HG03460 (cell line): ENCODE results near the gene LHFPL2.
"Not testable (repeated sequence)": the region's sequence is repeated elsewhere in the genome, so short reads cannot be mapped to it uniquely, and the experiment has no call there.

Experiments used
- ATAC-seq: cut with Tn5 transposase; IDR thresholded peaks from one replicate; pipeline ENCODE4 v1.9.1; 2021; ENCODE audit not compliant: unreplicated experiment

The LHFPL2 gene

GRCh38 chr5:78624011-78624541, 24.5 kb downstream of the LHFPL2 start:
- ATAC-seq, result no peak

DNA sequence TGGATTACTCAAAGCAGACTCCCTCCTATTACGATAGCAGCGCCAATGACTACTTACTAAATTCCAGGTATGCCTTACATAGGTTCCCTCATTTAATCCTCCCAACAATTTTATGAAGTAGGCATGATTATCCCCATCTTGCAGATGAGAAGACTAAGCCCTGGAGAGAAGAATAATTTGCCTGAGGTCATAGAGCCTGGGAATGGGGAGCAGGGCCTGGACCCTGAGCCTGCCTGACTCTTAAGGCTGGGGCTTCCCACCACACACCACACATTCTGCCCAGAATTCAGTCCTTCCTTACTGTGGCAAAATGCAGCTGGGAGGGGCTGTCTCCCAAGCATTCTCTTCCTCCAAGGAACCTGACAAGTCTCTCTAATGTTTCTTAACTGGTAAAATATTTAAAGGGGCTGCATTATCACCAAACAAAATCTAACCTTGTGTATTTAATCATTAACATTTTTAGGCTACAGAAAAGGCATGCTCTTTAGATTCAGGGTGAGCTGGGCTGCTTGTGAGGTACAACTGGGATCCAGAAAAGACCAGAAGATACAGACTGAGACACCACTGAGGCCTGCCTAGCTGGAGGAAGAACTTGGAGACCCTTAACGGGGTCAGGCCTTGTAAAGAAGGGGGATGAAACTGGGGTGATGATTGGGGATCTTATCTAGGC, 26.1 kb downstream of the LHFPL2 start:
- no peak for ATAC-seq

GRCh38 chr5:78621291-78621738, 27.3 kb downstream of the LHFPL2 start:
- ATAC-seq, result no peak

GRCh38 chr5:78620119-78620518, 28.5 kb downstream of the LHFPL2 start:
- not testable (repeated sequence) for ATAC-seq

DNA sequence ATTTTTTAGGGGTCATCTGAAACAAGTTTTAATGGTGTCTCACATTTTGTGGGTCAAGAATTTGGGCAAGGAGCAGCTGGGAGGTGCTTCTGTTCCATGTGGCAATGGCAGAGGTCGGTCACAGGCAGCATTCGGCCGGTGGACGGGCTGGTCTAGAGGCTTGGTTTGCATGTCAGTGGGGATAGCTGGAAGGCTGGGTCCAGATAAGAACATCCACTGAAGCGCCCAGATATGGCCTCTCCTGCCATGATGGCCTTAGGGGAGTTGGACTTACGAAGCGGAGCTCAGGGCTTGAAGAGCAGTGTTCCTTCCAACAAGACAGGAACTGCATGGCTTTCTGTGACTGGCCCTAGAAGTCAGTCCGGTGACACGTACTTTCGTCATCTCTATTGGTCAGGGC, 30.3 kb downstream of the LHFPL2 start:
- no peak for ATAC-seq

GRCh38 chr5:78615697-78616096, 32.9 kb downstream of the LHFPL2 start:
- ATAC-seq, result no peak

- no peak for ATAC-seq
These were observed 33.8 kb downstream of the LHFPL2 start for GRCh38 chr5:78614816-78615215.

GRCh38 chr5:78613756-78614155, 34.8 kb downstream of the LHFPL2 start:
- no peak for ATAC-seq

- ATAC-seq, result no peak
These were observed 35.4 kb downstream of the LHFPL2 start for GRCh38 chr5:78613151-78613533.

DNA sequence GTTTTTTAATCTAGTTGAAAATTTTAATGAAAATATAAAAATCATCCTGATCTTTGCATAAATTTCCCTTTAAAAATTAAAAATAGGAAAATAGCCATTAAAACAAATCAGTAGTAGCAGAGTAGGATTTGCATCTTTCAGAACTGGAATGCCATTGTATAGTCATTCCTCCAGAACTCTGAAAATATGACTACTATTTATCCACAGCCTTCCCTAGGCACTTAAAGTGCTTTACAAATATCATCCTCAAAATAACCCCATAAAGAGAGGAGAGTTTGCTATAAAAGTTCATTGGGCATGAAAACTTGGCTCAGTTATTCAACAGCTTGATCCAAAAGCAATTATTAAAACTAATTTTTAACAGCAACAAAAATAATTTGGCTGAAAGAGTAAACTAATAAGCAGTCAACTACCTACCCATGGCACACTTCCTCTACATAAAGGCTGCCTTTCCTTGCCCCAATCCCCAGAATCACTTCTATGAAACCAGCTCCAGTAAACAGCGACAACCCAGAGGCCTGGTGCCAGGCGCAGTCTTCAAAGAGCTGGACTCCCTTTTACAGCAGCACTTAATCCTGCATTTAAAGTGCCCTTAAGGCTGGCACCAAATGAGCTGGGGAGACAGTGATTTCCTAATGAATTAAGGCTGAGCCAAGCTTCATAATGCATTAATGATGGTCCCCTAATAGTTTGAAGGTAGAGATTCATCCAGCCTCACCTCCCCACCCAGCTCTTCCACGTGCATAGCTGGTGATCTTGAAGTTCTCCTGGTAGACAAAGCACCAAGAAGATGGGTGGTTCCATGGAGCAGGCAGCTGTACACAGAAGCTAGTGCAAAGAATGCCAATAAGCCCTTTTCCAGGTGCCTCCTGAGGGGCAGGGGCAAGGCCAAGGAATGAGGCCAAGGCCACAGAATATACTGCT, 36.1 kb downstream of the LHFPL2 start:
- no peak for ATAC-seq

GRCh38 chr5:78611126-78611605, 37.4 kb downstream of the LHFPL2 start:
- no peak for ATAC-seq

- ATAC-seq, result no peak
These were observed 37.9 kb downstream of the LHFPL2 start for GRCh38 chr5:78610636-78611035.

DNA sequence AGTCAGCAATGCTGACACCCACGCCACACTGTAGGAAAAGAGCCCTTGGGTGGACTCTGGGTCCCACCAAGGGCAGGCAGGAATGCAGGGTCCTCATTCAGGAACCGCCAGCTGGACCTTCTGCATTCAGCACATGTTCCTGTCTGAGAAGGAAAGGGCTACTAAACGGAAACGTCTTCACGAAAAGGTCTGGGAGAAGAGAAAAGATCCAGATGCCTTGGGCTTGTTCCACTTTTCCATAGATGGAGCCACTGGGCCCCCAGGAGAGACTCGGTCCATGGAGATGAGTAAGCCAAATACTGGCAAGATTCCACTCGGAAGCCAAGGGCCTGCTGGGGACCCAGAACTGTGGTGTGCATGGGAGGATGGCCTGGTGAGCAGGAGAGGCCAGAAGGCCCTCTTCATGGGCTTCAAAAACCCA, 38.4 kb downstream of the LHFPL2 start:
- no peak for ATAC-seq

DNA sequence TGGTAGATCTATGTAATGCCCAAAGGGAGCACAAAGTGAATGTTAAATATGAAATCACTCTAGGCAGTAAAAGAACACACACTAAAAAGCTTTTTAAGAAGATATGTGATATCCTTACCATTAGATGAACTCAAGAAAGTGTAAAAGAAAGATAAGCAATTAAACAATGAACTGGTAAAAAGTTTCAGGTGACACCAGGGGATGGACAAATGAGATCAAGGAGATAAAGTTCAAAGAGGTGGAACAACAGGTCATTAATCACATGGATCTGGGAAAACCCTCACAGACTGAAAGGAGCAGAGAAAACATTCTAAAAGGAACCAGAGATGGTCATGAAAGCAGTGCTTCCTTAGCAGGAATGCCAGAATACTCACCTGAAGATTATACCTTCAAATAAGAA, 40.7 kb downstream of the LHFPL2 start:
- ATAC-seq, result no peak

GRCh38 chr5:78606241-78606640, 42.3 kb downstream of the LHFPL2 start:
- ATAC-seq, result no peak

- ATAC-seq, result no peak
These were observed 43.0 kb downstream of the LHFPL2 start for GRCh38 chr5:78605611-78606010.

- no peak for ATAC-seq
These were observed 43.8 kb downstream of the LHFPL2 start for GRCh38 chr5:78604689-78605285.

GRCh38 chr5:78603636-78604175, 44.9 kb downstream of the LHFPL2 start:
- no peak for ATAC-seq

DNA sequence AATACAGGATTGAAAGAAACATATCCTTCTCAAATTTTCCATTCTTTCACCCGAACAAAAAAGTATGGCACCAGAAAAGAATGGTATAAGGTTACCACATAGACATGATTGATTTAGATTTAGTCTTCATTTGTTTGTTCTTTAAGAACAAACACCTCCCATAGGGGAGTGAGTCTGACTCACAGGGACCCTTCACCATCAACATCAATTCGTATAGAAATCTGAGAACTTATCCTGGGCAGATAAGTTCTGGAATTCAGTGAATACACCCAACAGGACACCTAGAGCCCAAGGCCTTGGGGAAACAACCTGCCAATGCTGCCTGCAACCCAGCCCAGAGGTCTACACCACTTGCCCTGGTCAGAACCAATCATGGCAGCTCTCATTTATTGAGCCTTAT, 46.2 kb downstream of the LHFPL2 start:
- no peak for ATAC-seq

DNA sequence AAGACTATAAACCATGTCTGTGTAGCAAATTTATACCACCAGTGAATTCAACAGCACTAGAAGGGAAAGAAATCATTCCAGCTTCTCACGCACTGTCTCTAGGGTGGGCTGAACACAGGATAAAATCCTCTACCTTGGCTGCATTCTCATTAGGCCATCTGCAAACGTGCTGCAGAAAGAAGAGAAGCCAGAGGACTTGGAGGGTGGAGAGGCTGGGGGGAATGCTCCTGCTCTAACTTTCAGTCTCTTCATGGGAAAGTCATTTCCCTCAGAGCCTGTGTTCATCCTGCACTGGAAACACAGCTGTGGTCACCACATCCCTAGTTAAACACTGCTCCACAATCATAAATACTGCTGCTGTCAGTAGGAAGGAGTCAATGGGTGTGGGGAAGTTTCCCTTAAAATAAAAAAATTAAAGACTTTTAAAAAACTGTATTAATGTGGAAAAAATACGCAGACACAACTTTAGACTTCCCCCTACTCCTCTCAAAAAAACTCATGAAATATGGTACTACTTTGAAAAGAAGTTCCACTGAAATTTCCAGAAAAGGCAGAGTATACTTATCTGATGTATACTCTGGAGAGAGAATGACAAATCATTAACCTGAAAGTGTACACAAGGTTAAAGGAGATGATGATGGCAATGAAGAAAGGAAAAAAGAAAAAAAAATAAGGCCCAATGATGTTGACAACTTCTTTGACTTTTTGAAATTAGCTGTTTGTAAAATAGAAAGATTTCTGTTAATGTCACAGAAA, 46.8 kb downstream of the LHFPL2 start:
- ATAC-seq, result no peak
